Activated naive CD4-positive, alpha-beta T cell treated with anti-CD3 and anti-CD28 coated beads for 36 hours (primary cell): ENCODE measurements around the gene H2AZ2. TPM values are rescaled to one million over a fixed set of nuclear protein-coding genes. Genes with fewer than 3 reads are reported as not detected.

Source experiments
- CTCF ChIA-PET: fragments of 350-600 bp; sonication (Branson Sonifier 250); formaldehyde crosslinking; loops from one replicate; lab custom pipeline; 2021; ENCODE audit warnings: antibody characterized with exemption; lab: Charles Lee
- DNase-seq: peaks from one replicate; pipeline ENCODE4 v3.0.0-alpha.2; 2020
- H3K27ac Mint-ChIP-seq: one replicate; pipeline ENCODE4 v1.8.0; 2021; ENCODE audit warnings: mild to moderate bottlenecking, mixed read lengths
- H3K27me3 Mint-ChIP-seq: one replicate; pipeline ENCODE4 v1.8.0; 2021; ENCODE audit warnings: low read depth, mixed read lengths
- H3K36me3 Mint-ChIP-seq: one replicate; pipeline ENCODE4 v1.8.0; 2021; ENCODE audit warnings: low read depth, mixed read lengths
- H3K4me1 Mint-ChIP-seq: one replicate; pipeline ENCODE4 v1.8.0; 2021; ENCODE audit warnings: low read depth, mixed read lengths
- H3K4me3 Mint-ChIP-seq: one replicate; pipeline ENCODE4 v1.8.0; 2021; ENCODE audit warnings: mild to moderate bottlenecking, moderate library complexity, mixed read lengths
- H3K9me3 Mint-ChIP-seq: one replicate; pipeline ENCODE4 v1.8.0; 2021; ENCODE audit warnings: mixed read lengths
- intact Hi-C: fragments of 100-400 bp; cut with micrococcal nuclease; formaldehyde crosslinking; loops from one replicate; pipeline ENCODE4 v1.15.1; 2023
- total RNA-seq, 2 experiments: library from RNA; stranded (reverse); gene quantifications; one replicate each; pipeline ENCODE4 v1.2.3, GENCODE V29; 2021

H2AZ2 gene
- total RNA-seq: 100 to 1,000 TPM; 344 to 361 TPM

DNA sequence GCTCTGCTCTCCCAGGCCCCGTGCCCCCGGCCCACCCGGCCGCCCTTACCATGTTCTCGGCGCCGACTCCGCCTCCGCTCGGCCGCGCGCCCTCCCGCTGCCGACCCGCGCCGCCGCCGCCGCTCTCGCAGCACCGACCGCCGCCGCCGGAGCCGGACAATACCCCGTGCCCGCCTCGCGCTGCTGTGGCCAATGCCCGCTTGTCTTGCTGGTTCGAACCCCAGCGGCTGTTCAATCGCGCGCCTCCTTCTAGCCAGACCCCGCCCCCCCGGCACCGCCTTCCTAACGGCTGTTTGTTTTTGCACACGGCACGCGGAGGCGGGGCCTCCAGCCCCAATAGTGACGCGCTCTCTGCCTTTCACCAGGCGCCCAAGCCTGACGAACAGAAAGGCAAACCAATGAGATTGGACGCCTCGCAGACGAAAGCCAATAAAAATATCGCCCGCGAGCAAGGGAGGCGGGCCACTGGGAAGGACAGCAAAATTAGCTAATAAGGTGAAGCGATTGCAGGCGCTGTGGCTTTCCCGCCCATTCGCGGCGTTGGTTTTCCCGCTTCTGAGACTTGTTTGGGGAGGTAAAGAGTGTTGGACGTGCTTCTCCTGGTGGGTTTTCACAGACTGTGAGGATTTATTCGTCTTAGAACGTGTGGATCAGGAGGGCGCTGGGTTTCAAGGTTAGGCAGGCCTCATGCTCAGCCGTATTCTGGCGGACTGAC, at the start of gene H2AZ2:
Gene H2AZ2 (minus strand): TSS at position 168 of the 715 bp plus-strand sequence. CDS start 116 bp downstream, at position 52.
- no peaks in the 10 kb centered on the region for H3K27me3 Mint-ChIP-seq
- CTCF ChIA-PET: interaction anchor here (0.6 to 2.5 kb wide), 8 partner anchors 9 to 287 kb away, joined by 3 to 12 read pairs (median 4); no protein-coding TSS in a partner anchor
- H3K4me3 Mint-ChIP-seq: peak within 1 kb of the TSS; percentile 92
- peak; percentile 100 for DNase-seq
- intact Hi-C loops: loop anchor here (1.0 to 5.0 kb wide), 19 partner anchors 37 to 921 kb away; partner anchors contain the start of genes MYO1G, NUDCD3, OGDH and PPIA
- peak within 1 kb of the TSS; percentile 100 for H3K27ac Mint-ChIP-seq
- H3K36me3 Mint-ChIP-seq: peaks cover 25% of the 10 kb centered on the region
- H3K9me3 Mint-ChIP-seq: no peaks in the 10 kb centered on the region
- H3K4me1 Mint-ChIP-seq: peaks cover 41% of the 10 kb centered on the region

- no peak for DNase-seq
- H3K27me3 Mint-ChIP-seq: no peaks in the 10 kb centered on the region
- no peaks in the 10 kb centered on the region for H3K9me3 Mint-ChIP-seq
- peak overlapping the region; percentile 55 for H3K27ac Mint-ChIP-seq
- intact Hi-C loops: no loop called here
- H3K4me3 Mint-ChIP-seq: no peak overlapping the region
- no peaks in the 10 kb centered on the region for H3K36me3 Mint-ChIP-seq
- CTCF ChIA-PET: no interaction called here
- peaks cover 12% of the 10 kb centered on the region for H3K4me1 Mint-ChIP-seq
Observed at GRCh38 chr7:44897309-44897708, 49.4 kb upstream of the H2AZ2 start.

GRCh38 chr7:44894888-44895580, 47.1 kb upstream of the H2AZ2 start:
- peaks cover 29% of the 10 kb centered on the region for H3K4me1 Mint-ChIP-seq

GRCh38 chr7:44893710-44894234, 45.9 kb upstream of the H2AZ2 start:
- DNase-seq: no peak
- H3K9me3 Mint-ChIP-seq: no peaks in the 10 kb centered on the region
- no peak overlapping the region for H3K4me3 Mint-ChIP-seq
- peaks cover 32% of the 10 kb centered on the region for H3K4me1 Mint-ChIP-seq
- CTCF ChIA-PET: no interaction called here
- no peak overlapping the region for H3K27ac Mint-ChIP-seq
- intact Hi-C loops: no loop called here
- no peaks in the 10 kb centered on the region for H3K36me3 Mint-ChIP-seq
- H3K27me3 Mint-ChIP-seq: no peaks in the 10 kb centered on the region

More at GRCh38 chr7:44894888-44895580, 47.1 kb upstream of the H2AZ2 start:
- Mint-ChIP-seq H3K4me3 (no peak overlapping the region), H3K27ac (no peak overlapping the region), H3K36me3 (no peaks in the 10 kb centered on the region), H3K9me3 (no peaks in the 10 kb centered on the region), H3K27me3 (no peaks in the 10 kb centered on the region)
- DNase-seq: no peak
- intact Hi-C loops: no loop called here
- CTCF ChIA-PET: interaction anchor here (1.2 to 2.2 kb wide), 2 partner anchors 10 to 38 kb away, joined by 4 to 7 read pairs; partner anchors contain the start of gene PURB

DNA sequence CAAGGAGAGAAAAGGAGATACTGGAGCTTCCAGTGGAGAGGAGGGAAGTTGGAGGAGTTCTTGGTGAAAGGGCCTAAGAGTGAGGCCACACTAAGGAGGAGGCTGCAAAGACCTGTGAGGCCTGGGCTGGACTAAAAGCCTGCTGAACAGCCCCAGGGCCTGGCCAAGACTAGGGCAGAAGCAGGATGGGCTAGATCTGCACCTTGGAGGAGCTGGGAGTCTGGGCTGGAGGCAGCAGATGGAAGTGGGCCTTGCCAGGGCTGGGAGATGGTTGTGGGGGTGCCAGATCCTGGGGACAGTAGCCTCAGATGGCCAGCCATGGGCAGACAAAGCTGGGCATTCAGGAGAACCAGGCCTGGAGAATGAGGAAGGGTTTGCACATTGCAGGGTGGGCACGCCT, 43.9 kb upstream of the H2AZ2 start:
- Mint-ChIP-seq H3K36me3 (no peaks in the 10 kb centered on the region), H3K27me3 (no peaks in the 10 kb centered on the region), H3K4me3 (no peak overlapping the region), H3K27ac (peak overlapping the region; percentile 93), H3K9me3 (no peaks in the 10 kb centered on the region), H3K4me1 (peaks cover 24% of the 10 kb centered on the region)
- CTCF ChIA-PET: interaction anchor here (0.6 to 1.9 kb wide), 8 partner anchors 16 to 245 kb away, joined by 3 to 6 read pairs (median 3); no protein-coding TSS in a partner anchor
- DNase-seq: no peak
- intact Hi-C loops: loop anchor here (1.0 kb wide), 2 partner anchors 24 to 89 kb away; no protein-coding TSS in a partner anchor

DNA sequence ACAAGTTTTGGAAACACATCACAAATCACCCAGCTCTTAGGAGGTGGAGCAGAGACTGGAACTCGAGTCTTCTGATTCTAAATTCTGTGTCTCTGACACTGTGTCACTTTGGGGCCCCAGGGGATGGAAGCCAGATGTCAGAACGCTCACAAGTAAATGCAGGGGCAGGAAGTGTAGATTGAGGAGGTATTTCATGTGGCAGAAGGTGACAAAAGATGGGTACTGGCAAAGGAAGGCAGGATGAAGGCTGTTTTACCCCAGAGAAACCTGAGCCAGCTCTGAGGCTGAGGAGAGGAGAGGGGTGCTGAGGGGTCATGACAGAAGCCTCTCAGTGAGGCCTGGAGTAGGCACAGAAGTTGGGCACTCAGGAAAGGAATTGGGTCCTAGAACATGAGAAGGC, 43.5 kb upstream of the H2AZ2 start:
- Mint-ChIP-seq H3K36me3 (no peaks in the 10 kb centered on the region), H3K27ac (peak overlapping the region; percentile 93), H3K9me3 (no peaks in the 10 kb centered on the region), H3K27me3 (no peaks in the 10 kb centered on the region), H3K4me1 (peaks cover 27% of the 10 kb centered on the region), H3K4me3 (peak overlapping the region; percentile 4)
- peak; percentile 83 for DNase-seq
- CTCF ChIA-PET: interaction anchor here (0.9 to 1.9 kb wide), 8 partner anchors 17 to 245 kb away, joined by 3 to 6 read pairs (median 4); no protein-coding TSS in a partner anchor
- intact Hi-C loops: loop anchor here (1.0 kb wide), 2 partner anchors 24 to 89 kb away; no protein-coding TSS in a partner anchor

GRCh38 chr7:44889086-44889781, 41.3 kb upstream of the H2AZ2 start:
- CTCF ChIA-PET: no interaction called here
- intact Hi-C loops: loop anchor here (5.0 to 10.0 kb wide), 2 partner anchors 1157 to 1974 kb away; partner anchors contain the start of gene C7orf25

DNA sequence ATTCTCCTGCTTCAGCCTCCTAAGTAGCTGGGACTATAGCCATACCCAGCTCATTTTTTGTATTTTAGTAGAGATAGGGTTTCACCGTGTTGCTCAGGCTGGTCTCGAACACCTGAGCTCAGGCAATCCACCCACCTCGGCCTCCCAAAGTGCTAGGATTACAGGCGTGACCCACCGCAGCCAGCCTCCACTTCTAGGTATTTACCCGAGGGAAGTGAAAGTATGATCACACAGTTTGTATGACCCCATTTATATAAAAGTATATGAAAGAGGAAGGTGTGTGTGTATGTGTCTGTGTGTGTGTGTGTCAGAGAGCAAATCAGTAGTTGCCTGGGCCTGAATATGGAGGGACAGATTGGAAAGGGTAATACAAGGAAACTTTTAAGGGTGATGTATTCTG, 39.4 kb upstream of the H2AZ2 start:
- intact Hi-C loops: loop anchor here (5.0 to 10.0 kb wide), 2 partner anchors 1155 to 1972 kb away; partner anchors contain the start of gene C7orf25
- Mint-ChIP-seq H3K36me3 (peaks cover 27% of the 10 kb centered on the region), H3K27me3 (no peaks in the 10 kb centered on the region), H3K4me3 (no peak overlapping the region), H3K4me1 (peaks cover 46% of the 10 kb centered on the region), H3K9me3 (peaks cover 13% of the 10 kb centered on the region), H3K27ac (peak overlapping the region; percentile 100)
- no peak for DNase-seq
- CTCF ChIA-PET: interaction anchor here (0.7 kb wide), 1 partner anchor 26 kb away, joined by 7 read pairs; no protein-coding TSS in a partner anchor

More at GRCh38 chr7:44889086-44889781, 41.3 kb upstream of the H2AZ2 start:
- Mint-ChIP-seq H3K4me1 (peaks cover 34% of the 10 kb centered on the region), H3K4me3 (no peak overlapping the region), H3K27me3 (no peaks in the 10 kb centered on the region), H3K36me3 (peaks cover 9% of the 10 kb centered on the region), H3K27ac (peak overlapping the region; percentile 41), H3K9me3 (peaks cover 3% of the 10 kb centered on the region)
- DNase-seq: no peak

GRCh38 chr7:44885394-44886317, 37.8 kb upstream of the H2AZ2 start, which contains the start of gene PURB:
Gene PURB, minus strand, starts transcription at chr7:44885530. Its CDS starts 182 bp downstream, at chr7:44885348.
- peaks cover 37% of the 10 kb centered on the region for H3K36me3 Mint-ChIP-seq
- intact Hi-C loops: loop anchor here (1.0 to 10.0 kb wide), 12 partner anchors 28 to 1971 kb away; partner anchors contain the start of genes C7orf25, H2AZ2, MYO1G and OGDH
- peak within 1 kb of the TSS; percentile 100 for H3K27ac Mint-ChIP-seq
- H3K4me3 Mint-ChIP-seq: peak within 1 kb of the TSS; percentile 96
- H3K9me3 Mint-ChIP-seq: peaks cover 17% of the 10 kb centered on the region
- CTCF ChIA-PET: interaction anchor here (0.9 to 2.1 kb wide), 6 partner anchors 10 to 251 kb away, joined by 3 to 4 read pairs (median 3); partner anchors contain the start of gene H2AZ2
- H3K4me1 Mint-ChIP-seq: peaks cover 46% of the 10 kb centered on the region
- peak; percentile 98 for DNase-seq
- no peaks in the 10 kb centered on the region for H3K27me3 Mint-ChIP-seq

DNA sequence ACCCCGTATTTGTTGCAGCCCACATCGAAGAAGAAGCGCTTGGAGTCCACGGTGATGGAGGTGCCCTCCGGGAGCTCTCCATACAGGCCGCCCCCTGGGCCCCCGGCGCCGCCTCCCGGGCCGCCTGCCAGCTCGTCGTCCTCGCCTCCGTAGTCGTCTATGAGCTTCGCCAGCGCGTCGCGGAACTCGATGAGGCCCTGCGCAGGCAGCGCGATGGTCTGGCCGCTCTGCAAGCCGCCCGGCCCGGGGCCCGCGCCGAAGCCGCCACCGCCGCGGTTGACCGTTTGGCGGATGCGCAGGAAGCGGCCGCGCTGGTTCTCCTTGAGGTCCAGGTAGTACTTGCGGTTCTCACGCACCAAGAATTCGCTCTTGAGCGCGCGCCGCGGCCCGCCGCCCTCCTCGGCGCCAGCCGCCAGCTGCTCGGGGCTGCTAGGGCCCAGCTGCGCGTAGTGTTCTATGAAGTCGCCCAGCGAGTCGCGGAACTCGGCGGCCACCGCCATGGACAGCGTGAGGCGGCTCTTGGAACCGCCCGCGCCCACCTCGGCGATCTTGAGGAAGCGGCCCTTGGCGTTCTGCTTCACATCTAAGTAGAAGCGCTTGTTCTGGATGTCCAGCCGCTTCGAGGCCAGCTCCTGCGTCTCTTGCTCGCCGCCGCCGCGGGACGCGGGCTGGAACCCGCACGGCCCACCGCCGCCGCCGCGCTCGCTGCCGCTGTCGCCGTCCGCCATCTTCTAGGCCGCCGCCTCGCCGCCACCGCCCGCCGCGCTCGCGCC, 36.9 kb upstream of the H2AZ2 start:
- H3K27me3 Mint-ChIP-seq: no peaks in the 10 kb centered on the region
- CTCF ChIA-PET: interaction anchor here (0.8 to 4.5 kb wide), 6 partner anchors 11 to 252 kb away, joined by 3 to 49 read pairs (median 4); no protein-coding TSS in a partner anchor
- intact Hi-C loops: loop anchor here (1.0 to 10.0 kb wide), 12 partner anchors 28 to 1970 kb away; partner anchors contain the start of genes C7orf25, H2AZ2, MYO1G and OGDH
- peak overlapping the region; percentile 82 for H3K27ac Mint-ChIP-seq
- peaks cover 52% of the 10 kb centered on the region for H3K4me1 Mint-ChIP-seq
- H3K4me3 Mint-ChIP-seq: peak overlapping the region; percentile 96
- DNase-seq: peak; percentile 45
- peaks cover 20% of the 10 kb centered on the region for H3K9me3 Mint-ChIP-seq
- H3K36me3 Mint-ChIP-seq: peaks cover 43% of the 10 kb centered on the region
